GM21529 (cell line): ENCODE measurements around the gene LMOD3.

Experiments used
- ATAC-seq: cut with Tn5 transposase; IDR thresholded peaks from one replicate; pipeline ENCODE4 v1.9.1; 2021; ENCODE audit not compliant: unreplicated experiment

The LMOD3 gene

DNA sequence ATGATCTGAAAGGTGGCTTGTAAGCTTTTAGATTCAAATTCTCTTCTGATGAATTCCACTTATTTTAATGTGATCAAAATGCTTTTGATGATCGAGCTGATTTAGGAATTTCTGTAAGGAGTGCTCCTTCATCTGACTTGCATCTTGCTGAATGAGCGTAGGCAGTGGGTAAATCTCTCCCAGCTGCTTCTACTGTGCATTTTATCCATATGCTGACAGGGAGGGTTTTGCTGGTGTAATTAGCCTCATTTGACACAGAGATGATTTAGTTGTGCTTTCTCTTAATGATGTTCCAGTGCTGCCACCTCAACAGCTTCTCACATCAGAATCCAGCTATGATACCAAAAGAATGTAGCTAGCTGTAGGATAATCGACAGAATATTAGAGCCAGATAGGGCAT is 3.8 kb upstream of the LMOD3 start:
- no peak for ATAC-seq

DNA sequence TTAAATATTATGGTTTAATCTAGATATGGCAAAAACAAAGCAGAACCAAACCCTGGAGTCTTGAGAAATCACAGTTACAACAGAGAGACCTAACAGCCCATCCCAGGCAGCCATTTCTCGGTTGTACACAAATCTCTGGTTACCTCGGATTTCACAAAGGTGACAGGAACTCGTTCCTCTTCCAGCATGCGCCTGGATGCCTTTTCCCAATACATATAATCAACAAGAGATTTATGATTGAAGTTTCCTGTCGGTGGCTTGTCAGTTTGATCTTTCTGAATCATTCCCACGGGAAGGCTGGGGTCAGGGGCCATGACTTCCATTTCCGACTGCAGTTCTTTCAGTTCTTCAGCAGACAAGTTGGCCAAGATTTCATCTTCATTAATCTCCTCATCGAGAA is 445 bp downstream of the LMOD3 start:
- ATAC-seq = no peak

DNA sequence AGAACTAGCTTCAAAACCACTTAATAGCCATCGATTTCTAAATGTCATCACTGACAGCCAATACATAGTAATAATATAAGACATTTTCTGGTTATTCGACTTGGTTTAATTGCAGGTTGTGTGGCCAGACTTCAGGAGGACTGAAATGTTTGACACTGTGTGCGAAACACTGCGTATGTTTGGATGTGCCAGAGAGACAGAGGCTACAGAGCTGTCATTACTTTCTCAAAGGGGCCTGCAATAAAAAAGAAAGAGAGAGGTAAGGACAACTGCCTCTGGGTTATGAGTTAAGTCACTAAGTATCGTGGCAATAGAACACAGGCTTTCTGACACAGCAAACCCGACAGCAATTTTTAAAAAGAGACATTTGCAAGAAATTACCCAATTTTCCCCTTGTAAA is 882 bp downstream of the LMOD3 start:
- ATAC-seq = no peak

DNA sequence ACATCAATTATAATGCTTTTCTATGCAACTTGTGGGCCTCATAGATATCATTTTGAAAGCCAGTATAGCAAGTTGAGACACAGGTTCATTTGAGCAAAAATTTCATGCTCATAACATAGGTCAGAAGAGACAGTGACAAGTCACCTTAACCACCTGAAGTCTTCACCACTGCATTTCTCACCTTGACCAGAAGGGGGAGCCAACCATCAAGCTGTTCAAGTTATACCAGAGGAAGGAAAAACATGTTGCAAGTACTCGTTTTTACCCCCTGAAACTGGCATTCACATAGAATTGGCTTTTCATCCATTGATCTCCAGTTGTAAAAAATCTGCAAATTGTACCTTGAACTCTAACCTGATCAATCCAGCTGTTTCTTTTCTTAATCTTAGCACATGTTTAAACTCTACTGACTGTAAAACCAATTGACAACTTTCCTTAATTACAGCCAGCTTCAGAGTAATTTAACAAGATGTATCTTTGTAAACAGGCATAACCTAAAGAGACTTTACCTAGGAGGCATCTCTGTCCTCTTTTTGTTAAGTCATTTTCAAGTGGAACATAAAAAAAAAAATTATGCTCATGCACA is 1.4 kb downstream of the LMOD3 start:
- peak; percentile 90 for ATAC-seq

DNA sequence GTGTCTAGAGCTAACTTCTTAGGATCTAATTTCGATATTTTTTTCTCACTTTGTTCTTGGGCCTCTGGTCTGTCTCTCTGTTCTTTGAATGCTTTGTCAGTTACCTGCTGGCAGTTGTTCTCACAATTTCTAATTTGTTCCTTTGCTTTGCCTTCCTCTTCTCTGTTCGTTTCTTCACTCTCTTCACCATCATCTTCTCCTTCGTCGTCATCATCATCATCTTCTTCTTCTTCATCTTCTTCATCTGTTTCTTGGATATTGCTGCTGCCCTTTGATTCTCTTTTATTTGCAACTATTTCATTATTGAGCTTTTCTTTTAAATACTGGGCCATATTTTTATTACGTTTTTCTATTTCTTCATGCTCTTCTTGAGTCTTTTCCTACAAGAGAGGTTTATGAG is 2.7 kb downstream of the LMOD3 start:
- no peak for ATAC-seq

DNA sequence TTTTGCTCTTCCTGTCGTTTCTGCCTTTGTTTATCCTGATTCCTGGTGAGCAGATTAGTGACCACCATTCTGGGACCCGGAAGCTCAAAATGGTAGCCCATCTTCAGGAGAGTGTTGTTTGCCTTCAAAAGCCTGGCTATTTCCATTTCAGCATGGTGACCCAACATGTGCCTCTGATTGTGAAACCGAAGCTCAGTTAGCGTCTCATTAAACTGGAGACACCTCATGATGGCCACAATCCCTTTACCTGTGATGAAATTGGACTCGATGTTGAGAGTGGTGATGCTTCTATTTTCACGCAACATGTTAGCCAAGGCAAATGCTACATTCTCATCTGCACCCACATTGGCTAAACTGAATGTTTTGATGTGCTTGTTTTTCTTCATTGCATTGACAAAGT is 3.3 kb downstream of the LMOD3 start:
- no peak for ATAC-seq

DNA sequence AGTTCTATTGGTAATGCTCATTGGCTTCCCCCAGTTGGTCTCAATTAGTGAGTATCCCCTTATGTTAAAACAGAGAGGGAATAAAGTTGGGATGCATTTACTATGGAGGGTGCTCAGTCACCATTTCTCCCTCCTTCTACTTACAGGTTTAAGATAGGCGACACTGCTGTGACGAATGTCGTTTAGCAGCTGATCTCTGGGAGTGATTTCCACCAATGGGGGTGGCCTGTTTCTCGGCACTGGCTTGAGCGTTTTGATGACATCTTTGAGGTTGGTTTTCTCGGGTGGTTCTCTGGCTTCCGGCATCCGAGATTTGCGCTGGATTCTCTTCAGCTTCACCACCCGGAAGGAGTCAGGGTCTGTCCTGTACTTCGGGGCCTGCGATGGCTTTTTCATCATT is 3.8 kb downstream of the LMOD3 start:
- ATAC-seq = no peak

DNA sequence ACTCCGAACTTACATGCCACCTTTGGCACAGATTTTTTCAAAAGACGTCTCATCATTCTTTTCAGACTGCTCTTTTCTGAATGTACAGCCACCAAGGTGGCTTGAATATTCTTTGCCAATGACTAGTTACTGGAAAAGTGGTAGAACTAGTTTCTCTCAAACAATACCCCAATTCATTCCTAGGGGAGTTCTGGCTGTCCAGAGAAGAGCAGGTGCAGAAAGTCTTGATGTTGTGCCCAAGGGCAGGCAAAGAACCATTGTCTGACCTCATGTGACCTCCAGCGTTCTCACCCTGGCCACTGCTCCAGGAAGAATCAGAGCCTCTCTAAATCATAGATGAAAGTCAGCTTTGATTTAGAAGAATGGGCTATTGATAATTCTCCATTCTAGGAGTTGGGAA is 5.5 kb downstream of the LMOD3 start:
- no peak for ATAC-seq

DNA sequence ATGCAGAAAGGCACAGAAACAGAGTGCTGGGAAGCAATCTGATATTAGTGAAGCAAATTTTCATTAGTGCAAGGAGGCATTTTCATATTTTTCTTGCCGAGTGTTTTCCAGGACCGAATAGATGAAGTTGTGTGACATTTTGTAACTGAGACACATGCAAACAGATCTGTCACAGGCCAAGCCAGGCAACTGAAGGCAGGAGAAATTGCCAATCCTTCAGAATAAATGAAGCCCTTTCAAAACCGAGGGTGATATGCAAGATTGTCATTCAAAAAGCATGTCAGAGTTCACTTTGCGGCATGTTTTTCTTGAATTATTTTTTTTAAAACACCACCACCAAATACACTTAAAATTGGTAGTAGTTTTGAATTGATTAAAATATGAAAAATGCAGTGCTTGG is 6.2 kb downstream of the LMOD3 start:
- no peak for ATAC-seq

DNA sequence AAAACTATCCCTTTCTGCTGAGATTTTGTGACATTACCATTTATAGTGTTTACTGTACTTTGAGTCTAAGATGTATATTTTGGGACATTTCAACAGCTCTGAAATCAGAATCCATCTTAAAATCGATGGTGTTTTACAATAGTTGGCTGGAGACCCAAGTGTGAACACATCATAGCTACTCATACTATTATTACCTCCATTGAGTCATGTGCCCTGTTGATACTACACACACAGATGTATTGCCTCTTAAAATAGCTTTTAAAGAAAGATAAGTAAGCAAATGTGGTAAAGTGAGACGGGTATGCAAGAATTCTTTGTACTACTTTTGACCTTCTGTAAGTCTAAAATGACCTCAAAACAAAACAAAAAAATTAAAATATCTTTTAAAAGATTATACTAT is 6.7 kb downstream of the LMOD3 start:
- no peak for ATAC-seq

DNA sequence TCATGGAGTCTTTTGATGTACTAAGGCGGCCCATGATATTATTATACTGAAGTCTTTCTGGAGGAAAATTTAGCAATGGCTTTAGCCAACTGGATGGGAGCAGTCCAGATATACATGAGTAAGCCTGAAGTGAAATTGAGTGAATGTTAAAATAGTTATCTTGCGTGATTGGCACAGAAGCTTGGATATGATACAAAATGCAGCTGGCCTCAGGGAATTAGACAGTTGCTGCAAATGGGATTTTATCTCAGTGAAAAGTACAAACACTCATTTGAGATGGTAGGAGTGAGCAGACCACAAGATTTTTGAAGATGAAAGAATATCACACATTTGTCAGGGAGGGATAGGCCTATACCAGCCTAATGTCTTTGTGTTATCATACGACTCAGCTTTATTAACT is 8.9 kb downstream of the LMOD3 start:
- ATAC-seq = no peak

DNA sequence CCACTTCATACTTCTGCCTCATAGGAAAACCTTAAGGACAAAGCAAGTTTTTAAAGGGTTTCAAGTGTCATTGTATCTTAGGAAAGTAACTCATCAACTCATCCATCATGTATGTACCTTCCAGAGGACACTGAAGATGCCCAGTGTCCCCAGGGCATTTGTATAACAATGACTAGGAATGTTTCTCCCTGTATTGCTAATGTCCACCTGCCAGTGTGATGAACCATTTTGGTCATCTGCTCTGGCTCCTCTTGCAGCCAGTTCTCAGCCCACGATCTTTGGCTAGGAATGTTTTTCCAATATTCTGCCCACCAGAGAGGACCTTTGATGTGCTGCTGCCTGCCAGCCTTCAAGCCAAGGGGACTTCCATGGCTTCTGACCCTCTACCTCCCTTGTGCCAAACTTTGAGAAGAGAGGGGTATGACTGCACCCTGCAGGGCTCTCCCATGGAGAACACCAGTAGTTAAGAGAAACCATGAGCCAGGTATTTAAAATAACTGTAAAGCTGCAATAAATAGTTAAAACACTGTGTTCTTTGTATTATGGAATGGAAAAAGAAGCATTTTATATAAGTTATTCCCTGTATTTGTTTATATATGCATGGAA is 11.4 kb downstream of the LMOD3 start:
- no peak for ATAC-seq

DNA sequence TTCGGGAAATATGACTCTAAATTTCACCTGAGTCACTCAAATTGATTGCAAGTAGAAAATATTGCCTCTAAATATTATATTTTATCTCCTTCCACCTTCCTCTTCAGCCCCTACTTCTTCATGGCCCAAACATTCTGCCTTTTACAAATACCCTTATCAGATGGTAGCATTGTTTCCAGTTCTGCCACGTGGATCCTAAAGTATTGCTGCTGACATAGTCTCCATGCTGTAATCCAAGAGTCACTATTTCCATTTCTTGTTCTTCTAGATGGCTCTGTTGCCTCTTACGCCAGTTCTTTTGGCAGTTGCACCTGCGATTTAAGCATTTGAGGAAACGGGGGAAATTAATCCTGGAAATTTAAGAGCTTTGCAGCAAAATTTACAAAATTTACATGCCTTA is 13.6 kb downstream of the LMOD3 start:
- ATAC-seq = no peak

DNA sequence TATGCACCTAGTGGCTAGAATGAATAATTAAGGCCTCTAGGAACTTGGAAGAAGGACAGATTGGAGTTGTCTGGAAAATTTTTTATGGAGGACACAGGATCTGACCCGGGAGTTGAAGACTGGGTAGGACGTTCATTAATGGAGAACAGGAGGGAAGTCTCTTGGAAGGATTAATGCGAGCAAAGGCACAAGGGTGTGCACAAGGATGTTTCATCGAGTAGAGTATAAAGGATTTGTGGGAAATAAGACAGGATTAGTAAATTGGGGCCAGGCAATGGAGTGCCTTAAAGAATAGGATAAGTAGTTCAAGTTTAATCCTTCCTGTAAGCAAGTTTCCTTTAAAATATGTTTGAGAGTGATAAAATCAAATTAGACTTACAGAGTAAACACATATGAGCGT is 14.6 kb downstream of the LMOD3 start:
- ATAC-seq = no peak

DNA sequence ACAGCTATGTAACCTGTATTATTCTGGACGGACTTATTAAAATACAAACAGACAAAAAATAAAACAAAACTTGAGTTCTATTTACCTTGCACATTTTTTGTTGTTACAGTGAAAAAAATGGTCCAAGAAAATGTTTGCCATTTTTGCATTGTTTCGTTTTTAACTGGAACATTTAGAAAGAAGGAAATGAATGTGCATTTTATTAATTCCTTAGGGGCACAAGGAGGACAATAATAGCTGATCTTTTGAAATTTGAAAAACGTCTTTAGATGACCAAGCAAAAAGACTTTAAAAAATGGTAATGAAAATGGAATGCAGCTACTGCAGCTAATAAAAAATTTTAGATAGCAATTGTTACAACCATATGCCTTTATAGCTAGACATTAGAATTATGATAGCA is 17.1 kb downstream of the LMOD3 start:
- ATAC-seq = no peak

DNA sequence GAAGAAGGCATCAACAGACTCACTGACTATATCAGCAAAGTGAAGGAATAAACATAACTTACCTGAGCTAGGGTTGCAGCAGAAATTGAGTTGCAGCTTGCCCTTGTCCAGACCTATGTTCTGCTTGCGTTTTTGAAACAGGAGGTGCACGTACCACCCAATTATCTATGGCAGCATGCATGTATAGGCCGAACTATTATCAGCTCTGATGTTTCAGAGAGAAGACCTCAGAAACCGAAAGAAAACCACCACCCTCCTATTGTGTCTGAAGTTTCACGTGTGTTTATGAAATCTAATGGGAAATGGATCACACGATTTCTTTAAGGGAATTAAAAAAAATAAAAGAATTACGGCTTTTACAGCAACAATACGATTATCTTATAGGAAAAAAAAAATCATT is 17.8 kb downstream of the LMOD3 start:
- ATAC-seq = no peak

DNA sequence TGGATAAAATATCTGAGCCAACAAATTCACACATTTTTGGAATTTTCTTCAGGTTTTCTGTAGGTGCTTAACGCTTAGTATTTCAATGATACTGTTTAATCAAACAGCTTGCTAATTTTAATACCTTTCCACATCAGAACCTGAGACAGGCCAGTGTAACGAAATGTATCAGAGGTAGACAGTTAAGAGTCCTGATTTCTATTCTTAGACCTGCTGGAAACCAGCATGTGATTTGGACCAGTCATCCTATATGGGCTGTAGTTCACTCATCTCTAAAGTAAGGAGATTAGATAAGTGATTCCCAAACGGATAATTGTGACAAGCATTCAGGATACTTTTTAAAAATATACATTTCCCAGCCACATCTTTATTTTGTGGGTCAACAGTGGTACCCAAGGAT is 19.3 kb downstream of the LMOD3 start:
- no peak for ATAC-seq

DNA sequence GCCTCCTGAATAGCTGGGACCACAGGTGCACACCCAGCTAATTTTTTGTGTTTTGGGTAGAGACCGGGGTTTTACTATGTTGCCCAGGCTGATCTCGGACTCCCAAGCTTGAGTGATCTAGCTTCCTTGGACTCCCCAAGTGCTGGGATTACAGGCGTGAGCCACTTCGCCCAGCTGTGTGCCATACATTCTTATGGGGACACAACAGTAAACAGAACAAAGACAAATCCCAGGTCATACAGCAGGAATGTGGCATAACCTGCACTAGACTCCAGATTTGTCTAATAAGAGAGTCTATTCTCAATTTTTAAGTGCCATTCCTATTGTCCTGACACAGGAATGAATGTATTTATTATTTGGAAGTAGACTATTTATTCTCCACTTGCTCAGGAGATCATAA is 20.0 kb downstream of the LMOD3 start:
- no peak for ATAC-seq

DNA sequence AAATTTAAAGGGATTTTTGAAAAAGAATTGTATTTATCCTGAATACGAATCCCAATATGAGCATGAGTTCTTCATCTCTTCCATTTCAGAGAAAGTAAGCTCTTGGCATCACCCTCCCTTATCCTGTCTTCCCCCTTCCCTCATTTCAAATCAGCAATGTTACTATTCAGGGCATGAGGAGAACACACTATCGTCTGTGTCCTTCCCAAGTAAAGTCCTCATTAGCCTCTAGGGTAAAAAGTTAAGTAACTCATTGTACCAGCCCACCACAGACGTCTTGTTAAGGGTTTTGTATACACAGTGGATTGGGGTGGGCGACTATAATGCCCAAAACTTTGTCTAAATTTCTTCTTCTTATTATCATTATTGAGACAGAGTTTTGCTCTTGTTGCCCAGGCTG is 22.8 kb downstream of the LMOD3 start:
- ATAC-seq = no peak

DNA sequence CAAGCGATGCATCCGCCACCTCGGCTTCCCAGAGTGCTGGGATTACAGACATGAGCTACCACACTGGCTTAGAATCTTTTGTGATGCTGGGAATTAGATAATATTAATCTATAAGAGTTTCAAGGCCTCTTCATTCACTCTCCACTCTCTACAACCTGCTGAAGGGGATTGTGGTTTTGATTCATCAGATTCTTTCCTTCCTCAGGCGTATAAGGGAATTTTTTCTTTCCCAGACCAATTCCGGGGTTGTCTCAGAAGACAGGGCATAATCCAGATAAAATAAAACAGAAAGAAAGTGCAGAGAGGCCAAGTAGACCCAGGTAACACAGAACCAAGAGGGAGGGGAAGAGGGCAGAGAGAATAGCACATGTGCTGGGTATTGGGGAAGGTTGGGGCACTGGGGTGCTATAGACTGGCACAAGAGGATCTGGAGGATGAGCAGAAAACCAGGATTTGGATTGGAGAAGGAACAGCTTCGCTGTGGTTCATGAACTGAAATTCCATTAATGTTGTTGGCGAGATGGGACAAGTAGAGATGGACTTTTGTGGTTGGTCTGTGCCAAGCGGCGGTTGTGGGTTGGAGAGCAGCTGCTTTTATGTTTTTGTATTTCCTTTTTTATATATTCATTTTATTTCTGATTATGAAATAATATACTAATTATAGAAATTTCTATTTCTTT is 24.8 kb downstream of the LMOD3 start:
- no peak for ATAC-seq

DNA sequence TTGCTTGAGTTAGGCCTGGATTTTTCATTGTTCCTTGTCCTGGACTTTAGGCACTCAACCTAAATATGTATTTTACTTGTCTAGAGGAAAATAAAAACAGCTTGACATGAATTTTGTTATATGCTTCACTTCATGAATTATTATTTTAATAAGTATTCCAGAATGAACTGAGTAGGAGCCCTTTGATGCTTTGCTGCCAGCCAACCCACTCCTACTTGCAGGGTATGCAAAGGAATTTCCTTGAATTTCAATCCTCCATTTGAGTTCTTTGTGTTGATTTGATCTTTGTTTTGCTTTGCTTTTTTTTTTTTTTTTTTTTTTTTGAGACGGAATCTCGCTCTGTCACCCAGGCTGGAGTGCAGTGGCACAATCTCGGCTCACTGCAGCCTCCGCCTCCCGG is 26.1 kb downstream of the LMOD3 start:
- no peak for ATAC-seq

DNA sequence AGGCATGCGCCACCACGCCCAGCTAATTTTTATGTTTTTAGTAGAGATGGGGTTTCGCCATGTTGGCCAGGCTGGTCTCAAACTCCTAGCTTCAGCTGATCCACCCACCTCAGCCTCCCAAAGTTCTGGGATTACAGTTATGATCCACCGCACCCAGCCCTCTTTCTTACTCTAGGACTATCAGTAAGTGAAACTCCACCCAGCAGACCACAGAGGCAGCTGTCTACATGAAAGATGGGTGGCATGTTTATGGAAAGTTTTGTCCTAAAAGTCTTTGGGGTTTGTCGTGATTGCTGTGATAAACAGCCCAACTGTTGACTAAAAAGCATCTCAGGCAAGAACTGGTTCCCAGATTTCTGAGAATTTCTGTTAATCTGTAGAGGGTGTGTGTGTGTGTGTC is 26.8 kb downstream of the LMOD3 start:
- ATAC-seq = no peak
